Nephron (organoid): Measurements from ENCODE around the gene STIP1.
A peak's percentile ranks its signal among the peaks of the same experiment; 100 is the strongest.

Experiments
- H3K27ac Mint-ChIP-seq, 3 experiments: 2 replicates each; pipeline ENCODE4 v1.8.0; 2020; ENCODE audit warnings: mixed read lengths in 3 of 3, mild to moderate bottlenecking in 2 of 3, moderate library complexity in 1 of 3
- H3K27me3 Mint-ChIP-seq: 2 replicates; pipeline ENCODE4 v1.8.0; 2021; ENCODE audit warnings: low read depth, mild to moderate bottlenecking, moderate library complexity, mixed read lengths
- H3K36me3 Mint-ChIP-seq: 2 replicates; pipeline ENCODE4 v1.8.0; 2020; ENCODE audit warnings: low read depth, mixed read lengths
- H3K4me1 Mint-ChIP-seq: 2 replicates; pipeline ENCODE4 v1.8.0; 2020; ENCODE audit warnings: mixed read lengths
- H3K4me3 Mint-ChIP-seq, 3 experiments: 2 replicates each; pipeline ENCODE4 v1.8.0; 2020; ENCODE audit warnings: mild to moderate bottlenecking in 3 of 3, mixed read lengths in 3 of 3, moderate library complexity in 2 of 3
- H3K9me3 Mint-ChIP-seq: 2 replicates; pipeline ENCODE4 v1.8.0; 2020; ENCODE audit warnings: mixed read lengths
- TF ChIP-seq, protein P1 (sequence below), 3 experiments: fragments of 200-600 bp; sonication (generic); IDR thresholded peaks; one replicate each; pipeline ENCODE4 v1.5.0; 2021; ENCODE audit warnings: antibody characterized with exemption in 3 of 3; ENCODE audit not compliant: unreplicated experiment in 3 of 3

The STIP1 gene

DNA sequence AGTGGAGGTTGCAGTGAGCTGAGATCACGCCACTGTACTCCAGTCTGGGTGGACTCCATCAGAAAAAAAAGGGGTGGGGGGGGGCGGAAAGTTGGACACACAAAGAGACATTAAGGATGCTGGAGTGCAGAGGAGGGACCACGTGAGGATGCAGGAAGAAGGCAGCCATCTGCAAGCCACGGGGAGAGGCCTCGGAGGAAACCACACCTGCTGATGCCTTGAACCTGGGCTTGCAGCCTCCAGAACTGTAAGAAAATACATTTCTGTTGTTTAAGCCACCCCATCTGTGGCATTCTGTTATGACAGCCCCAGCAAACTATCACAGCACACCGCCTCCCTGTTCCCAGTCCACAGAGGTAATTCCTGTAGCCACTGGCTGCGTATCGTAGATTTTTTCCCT, 9.2 kb upstream of the STIP1 start:
- H3K27me3 Mint-ChIP-seq = peaks cover 3% of the 10 kb centered on the region
- peaks cover 6% of the 10 kb centered on the region for H3K9me3 Mint-ChIP-seq
- peaks cover 14% of the 10 kb centered on the region for H3K4me1 Mint-ChIP-seq
- TF ChIP-seq, protein P1, sequence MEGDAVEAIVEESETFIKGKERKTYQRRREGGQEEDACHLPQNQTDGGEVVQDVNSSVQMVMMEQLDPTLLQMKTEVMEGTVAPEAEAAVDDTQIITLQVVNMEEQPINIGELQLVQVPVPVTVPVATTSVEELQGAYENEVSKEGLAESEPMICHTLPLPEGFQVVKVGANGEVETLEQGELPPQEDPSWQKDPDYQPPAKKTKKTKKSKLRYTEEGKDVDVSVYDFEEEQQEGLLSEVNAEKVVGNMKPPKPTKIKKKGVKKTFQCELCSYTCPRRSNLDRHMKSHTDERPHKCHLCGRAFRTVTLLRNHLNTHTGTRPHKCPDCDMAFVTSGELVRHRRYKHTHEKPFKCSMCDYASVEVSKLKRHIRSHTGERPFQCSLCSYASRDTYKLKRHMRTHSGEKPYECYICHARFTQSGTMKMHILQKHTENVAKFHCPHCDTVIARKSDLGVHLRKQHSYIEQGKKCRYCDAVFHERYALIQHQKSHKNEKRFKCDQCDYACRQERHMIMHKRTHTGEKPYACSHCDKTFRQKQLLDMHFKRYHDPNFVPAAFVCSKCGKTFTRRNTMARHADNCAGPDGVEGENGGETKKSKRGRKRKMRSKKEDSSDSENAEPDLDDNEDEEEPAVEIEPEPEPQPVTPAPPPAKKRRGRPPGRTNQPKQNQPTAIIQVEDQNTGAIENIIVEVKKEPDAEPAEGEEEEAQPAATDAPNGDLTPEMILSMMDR (IDR thresholded peaks at IDR 0.05; ENCODE audit: unreplicated experiment in 3 of 3) = no peak
- no peak overlapping the region for H3K4me3 Mint-ChIP-seq
- peaks cover 14% of the 10 kb centered on the region for H3K36me3 Mint-ChIP-seq
- H3K27ac Mint-ChIP-seq = no peak overlapping the region

DNA sequence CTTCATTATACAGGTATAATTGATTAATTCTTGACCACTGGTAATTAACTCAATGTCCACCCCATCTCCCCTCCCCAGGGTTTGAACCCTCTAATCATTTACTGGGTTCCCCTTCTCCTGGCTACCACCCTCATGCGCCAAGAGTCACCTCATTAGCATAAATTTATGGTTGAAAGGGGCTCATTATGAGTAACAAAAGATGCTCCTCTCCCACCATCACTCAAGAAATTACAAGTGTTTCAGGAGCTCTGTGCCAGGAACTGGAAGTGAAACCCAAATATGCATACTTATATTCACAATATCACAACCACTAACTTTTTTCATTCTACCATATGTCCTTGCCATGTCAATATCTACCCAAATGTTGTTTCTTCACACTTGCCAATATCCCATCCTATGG, 7.8 kb upstream of the STIP1 start:
- Mint-ChIP-seq H3K27ac (no peak overlapping the region), H3K9me3 (peaks cover 6% of the 10 kb centered on the region), H3K36me3 (peaks cover 14% of the 10 kb centered on the region), H3K4me1 (peaks cover 23% of the 10 kb centered on the region), H3K27me3 (peaks cover 4% of the 10 kb centered on the region), H3K4me3 (no peak overlapping the region)
- TF ChIP-seq, protein P1 (IDR thresholded peaks at IDR 0.05; ENCODE audit: unreplicated experiment in 3 of 3) = no peak

DNA sequence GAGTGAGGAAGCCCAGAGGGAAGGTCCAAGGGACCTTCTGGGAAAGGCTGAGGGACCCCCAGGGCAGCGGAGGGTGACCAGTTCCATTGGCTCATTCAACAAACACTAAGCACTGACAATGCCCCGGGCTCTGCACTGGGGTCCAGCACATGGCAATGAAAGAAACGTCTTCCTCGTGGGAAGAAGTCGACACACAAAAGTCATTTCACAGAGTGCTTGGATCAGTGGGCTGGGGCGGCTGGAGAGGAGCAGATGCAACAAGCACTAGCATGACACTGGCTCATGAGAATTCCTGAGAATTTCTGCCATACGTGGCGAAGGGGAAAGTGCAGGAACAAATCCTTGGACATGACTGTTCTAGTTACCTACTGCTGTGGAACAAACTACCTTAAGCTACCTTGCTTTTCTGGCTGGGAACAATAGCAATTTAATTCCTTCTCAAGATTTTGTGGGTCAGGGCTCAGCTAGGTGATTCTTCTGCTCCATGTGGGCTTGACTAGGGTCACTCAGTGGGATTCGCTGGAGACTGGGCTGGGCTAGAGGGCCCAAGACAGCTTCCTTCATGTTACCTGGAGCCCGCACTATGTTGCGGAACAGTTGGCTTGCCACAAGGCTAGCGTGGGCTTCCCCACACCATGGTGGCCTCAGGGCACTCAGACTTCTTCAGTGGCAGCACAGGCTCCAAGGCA, 6.9 kb upstream of the STIP1 start:
- H3K27me3 Mint-ChIP-seq = peaks cover 4% of the 10 kb centered on the region
- H3K36me3 Mint-ChIP-seq = peaks cover 7% of the 10 kb centered on the region

DNA sequence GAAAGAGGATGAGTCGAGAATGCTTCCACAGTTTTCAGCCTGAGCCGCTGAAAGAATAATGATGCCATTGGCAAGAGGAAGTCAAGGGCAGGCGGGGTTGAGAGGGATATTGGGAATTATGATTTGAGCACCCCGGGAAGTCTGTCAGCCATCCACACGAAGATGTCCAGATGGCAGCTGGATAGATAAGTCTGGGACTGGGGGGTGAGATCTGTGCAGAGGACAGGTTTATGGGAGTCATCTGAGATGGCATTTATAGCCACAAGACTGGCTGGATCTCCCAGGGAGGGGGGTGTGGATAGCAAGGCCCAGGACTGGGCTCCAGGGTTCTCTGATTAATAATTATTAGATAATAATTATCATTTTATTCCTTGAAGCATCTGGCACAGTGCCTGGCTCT, 5.1 kb upstream of the STIP1 start:
- peaks cover 4% of the 10 kb centered on the region for H3K36me3 Mint-ChIP-seq
- TF ChIP-seq, protein P1 (IDR thresholded peaks at IDR 0.05; ENCODE audit: unreplicated experiment in 3 of 3) = no peak
- no peaks in the 10 kb centered on the region for H3K9me3 Mint-ChIP-seq
- peaks cover 34% of the 10 kb centered on the region for H3K4me1 Mint-ChIP-seq
- peak overlapping the region in 2 of 3 experiments; percentile 20 to 79 for H3K4me3 Mint-ChIP-seq
- H3K27ac Mint-ChIP-seq = peak overlapping the region; percentile 15 to 91 (median 90)
- peaks cover 4% of the 10 kb centered on the region for H3K27me3 Mint-ChIP-seq

More for the DNA sequence above, 6.9 kb upstream of the STIP1 start:
- peaks cover 27% of the 10 kb centered on the region for H3K4me1 Mint-ChIP-seq
- TF ChIP-seq, protein P1 (IDR thresholded peaks at IDR 0.05; ENCODE audit: unreplicated experiment in 3 of 3) = no peak
- H3K27ac Mint-ChIP-seq = no peak overlapping the region
- peaks cover 2% of the 10 kb centered on the region for H3K9me3 Mint-ChIP-seq
- no peak overlapping the region for H3K4me3 Mint-ChIP-seq

DNA sequence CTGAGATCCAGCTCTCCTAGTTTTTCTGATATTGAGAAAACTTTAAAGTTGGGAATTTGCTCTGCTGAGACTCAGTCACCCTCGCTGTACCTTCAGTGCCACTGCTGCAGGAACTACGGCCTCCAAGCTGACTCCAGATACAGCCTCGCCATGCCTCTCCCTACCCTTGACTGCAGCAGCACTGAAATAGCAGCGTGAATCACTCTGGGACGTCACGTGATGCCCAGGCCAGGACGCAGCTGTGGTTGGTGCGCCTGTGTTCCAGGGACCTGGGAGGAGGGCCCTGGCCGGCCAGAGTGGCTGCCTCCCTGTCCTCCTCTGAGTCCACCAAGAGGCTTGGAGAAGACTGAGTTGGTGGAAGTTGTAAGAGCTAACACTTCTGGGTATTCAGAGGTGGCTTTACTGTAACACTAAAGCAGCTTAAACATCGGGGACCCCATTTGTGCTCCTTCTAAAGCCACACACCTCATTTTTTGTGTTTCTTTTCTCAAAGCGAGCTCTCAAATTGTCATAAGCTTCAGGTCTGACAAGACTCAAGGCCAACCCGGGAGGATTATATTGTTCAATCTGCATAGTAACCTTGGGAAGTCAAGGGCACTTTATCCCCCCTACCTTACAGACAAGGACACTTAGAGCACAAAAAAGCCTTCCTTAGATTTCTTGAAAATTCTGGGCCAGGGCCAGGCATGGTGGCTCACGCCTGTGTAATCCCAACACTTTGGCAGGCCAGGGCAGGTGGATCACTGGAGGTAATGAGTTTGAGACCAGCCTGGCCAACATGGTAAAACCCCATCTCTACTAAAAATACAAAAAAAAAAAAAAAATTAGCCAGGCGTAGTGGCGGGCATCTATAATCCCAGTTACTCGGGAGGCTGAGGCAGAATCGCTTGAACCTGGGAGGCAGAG, 4.2 kb upstream of the STIP1 start:
- peak overlapping the region; percentile 81 to 91 (median 90) for H3K27ac Mint-ChIP-seq

More for the DNA sequence above, 4.2 kb upstream of the STIP1 start:
- Mint-ChIP-seq H3K4me1 (peaks cover 34% of the 10 kb centered on the region), H3K27me3 (peaks cover 4% of the 10 kb centered on the region), H3K9me3 (no peaks in the 10 kb centered on the region), H3K36me3 (peaks cover 4% of the 10 kb centered on the region), H3K4me3 (peak overlapping the region; percentile 42 to 79 (median 59))
- TF ChIP-seq, protein P1 (IDR thresholded peaks at IDR 0.05; ENCODE audit: unreplicated experiment in 3 of 3) = no peak
